Stimulated activated CD8-positive, alpha-beta memory T cell treated with anti-CD3 and anti-CD28 coated beads, Interleukin-7, amount 100 ng/mL, for 48 hours (primary cell): ENCODE data around the gene UBAC2.

Experiments used
- DNase-seq, 2 donors: peaks; one replicate each; pipeline ENCODE4 v3.0.0-alpha.2; 2020; ENCODE audit warnings: low read depth in 1 of 2; ENCODE audit errors: extremely low read depth in 1 of 2

Gene UBAC2

DNA sequence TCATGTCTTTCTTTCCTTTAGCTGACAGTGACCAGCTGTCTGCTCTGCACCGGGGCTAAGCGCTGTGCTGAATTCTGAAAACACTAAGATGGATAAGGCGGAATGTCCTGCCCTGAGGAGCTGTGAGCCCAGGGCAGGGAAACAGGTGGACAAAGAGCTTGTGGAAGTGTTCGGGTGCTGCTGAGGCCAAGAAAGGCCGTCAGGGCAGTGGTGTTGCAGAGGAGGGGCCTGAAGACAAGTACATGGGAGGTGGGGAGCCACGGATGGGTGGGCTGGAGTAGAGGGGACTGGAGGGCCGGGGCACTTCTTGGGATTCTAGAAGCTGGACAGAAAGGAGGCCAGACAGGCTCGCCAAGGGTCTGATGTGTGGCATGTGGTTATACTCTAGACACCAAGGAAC lies 172.8 kb downstream of the UBAC2 start:
- DNase-seq, result no peak

DNA sequence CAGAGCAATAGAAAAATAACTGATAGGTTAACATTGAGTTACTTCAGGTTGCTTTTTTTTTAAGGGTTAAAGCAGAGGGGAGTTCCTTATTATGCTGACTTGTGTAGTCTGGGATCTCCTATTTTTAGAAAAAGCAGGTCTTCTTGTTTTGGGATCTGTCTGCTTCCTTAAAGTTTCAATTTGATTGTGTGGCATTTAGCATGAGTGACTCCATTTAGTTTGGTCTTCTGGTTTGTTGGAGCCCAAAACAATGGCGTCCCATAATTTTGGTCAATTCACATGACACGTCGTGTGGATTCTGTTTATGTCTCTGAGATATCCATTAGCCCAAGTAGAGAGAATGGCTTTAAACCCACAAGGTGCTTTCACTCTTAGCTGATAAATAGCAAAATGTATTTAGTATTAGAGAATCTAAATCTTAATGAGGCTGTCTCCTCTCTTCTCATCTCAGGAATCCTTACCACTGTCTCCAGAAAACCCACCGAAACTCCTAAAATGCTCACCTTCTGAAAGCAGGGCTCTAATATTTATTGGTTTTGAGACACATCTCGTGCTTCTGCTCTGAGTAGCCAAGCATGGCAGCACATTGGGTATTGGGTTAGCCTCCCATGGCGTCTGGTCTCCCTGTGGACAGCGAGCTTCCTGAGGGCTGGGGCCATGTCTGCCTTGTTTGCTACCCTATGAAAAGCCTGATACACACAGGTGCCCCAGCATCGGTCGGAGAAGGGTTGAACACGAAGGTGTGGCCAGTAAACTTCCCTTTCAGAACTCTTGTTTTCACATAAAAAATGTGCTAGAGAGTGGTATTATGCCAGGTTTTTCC lies 173.7 kb downstream of the UBAC2 start:
- no peak for DNase-seq

DNA sequence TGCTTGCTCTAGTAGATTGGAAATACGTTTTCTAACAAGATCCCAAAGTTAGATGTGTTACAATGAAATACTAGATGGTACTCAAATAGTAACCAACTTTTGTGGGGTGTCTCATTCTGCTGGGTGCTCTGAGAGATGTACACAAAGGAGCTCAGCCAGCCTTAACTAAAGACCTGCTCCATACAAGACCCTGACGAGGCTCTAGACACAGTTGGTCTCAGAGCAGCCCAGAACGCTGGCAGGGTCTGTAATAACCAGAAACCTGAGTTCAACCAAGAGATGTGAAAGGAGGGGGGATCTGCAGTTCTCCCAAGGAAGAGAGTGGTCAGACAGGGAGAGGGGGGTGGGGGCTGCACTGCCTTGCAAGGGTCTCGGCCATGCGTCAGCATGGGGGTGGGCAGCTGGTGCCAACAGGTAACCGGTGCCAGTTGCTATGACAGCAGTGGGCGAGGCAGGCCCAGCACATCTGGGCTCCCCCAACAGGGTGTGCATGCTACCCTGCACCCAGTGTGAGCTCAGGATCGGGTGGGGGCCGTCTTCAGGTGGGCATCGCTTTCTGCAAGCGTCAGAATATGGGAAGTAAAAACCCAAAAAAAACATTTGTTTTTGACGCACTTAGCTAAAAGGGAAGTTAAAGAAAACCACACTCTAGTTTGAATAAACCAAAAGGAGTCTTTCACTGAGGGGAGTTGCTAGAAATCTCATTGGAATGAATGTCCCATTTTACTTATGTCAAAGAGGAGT lies 174.5 kb downstream of the UBAC2 start:
- DNase-seq, result no peak

DNA sequence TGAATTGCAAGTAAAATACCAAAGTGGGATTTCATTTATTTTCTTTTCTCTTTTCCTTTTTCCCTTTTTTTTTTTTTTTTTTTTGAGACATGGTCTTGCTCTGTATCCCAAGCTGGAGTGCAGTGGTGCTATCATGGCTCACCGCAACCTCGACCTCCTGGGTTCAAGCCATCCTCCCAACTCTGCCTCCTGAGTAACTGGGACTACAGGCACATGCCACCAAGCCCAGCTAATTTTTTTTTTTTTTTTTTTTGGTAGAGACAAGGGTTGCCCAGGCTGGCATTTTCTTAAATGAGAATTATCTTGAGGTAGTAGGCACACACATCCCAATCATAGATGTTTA lies 175.1 kb downstream of the UBAC2 start:
- no peak for DNase-seq

DNA sequence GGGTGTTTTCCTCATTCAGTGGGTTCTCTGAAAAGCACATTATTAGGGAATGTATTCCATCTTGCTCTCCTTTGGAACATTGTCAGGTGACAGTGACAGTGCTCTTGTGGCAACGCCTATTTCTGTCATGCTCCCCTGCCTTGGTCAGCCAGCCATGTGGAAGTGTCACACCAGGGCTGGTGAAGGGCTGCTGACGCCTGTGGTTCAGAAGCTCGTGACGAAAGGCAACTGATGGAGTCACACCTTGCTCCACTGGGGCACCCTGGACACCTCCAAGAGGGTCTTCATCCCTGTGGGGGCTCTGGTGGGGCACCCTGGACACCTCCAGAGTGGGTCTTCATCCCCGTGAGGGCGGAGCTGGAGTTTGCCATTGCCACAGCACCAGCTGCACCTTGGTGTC lies 175.5 kb downstream of the UBAC2 start:
- DNase-seq, result no peak

DNA sequence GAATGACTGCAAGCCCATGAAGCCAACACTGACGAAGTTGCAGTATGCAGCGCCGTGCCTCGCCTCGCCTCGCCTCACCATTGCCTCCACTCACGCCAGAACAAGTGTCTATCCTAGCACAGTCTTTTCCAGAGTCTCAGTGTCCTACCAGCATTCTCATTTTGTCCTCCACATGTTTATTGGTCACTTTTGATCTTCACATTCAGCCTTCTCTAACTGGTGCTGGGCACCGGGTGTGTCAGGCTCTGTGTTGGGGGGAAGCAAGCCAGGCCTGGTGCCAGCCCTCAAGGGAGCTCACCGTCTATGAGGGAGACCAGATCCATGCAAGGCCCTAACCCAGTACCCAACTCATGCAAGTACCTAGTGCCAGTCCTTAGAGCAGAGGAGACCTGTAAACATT lies 176.3 kb downstream of the UBAC2 start:
- DNase-seq, result no peak

DNA sequence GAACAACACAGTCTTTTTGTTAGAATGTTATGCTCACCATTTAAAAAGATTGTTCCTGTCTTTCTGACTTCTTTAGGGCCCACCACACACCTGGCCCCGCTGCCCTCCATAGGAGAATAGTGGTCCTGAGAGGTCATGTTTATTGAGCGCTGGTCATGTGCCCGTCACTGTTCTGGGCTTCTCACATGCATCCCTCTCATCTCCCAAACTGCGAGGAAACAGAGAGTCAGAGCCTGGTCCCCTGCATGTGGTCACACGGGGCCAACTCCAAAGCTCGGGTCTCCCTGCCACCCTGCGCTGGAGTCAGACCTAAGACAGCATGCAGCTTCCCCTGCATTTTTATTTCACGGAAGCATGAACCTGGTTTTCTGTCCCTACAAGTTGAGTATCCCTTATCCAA lies 177.0 kb downstream of the UBAC2 start:
- DNase-seq, result no peak

DNA sequence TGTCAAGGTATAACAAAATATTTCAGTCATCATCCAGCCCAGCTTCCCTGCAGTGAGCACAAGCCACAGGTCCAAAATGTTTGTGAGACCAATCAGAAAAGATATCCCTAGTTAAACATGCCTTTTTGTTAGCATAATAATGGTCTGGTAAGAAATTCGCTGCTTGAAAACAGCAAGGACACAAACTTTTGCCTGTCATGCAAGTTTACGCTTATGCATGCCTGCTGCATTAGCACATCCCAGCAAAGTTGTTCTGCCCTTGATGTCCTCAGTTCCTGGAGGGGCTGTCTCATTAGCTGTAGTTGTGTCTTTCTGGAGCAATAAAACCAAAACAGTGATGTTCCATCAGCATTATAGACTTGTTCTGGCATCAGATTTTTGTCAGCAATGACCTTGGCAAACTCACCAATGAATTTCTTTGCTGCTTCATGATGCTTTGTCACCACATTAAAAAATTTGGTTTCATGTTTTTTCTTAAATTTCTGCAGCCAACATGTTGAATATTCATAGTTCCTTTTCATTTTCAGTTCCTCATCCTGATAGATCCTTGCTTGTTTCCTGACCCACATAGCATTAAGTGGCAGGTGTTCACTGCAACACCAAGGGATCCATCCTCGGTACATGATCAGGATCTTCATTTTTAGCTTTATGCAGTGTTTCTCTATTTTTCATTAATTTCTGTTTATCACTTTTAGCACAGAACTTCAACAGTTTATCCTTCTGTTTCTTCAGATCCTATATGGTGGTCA lies 178.5 kb downstream of the UBAC2 start:
- DNase-seq, result no peak

DNA sequence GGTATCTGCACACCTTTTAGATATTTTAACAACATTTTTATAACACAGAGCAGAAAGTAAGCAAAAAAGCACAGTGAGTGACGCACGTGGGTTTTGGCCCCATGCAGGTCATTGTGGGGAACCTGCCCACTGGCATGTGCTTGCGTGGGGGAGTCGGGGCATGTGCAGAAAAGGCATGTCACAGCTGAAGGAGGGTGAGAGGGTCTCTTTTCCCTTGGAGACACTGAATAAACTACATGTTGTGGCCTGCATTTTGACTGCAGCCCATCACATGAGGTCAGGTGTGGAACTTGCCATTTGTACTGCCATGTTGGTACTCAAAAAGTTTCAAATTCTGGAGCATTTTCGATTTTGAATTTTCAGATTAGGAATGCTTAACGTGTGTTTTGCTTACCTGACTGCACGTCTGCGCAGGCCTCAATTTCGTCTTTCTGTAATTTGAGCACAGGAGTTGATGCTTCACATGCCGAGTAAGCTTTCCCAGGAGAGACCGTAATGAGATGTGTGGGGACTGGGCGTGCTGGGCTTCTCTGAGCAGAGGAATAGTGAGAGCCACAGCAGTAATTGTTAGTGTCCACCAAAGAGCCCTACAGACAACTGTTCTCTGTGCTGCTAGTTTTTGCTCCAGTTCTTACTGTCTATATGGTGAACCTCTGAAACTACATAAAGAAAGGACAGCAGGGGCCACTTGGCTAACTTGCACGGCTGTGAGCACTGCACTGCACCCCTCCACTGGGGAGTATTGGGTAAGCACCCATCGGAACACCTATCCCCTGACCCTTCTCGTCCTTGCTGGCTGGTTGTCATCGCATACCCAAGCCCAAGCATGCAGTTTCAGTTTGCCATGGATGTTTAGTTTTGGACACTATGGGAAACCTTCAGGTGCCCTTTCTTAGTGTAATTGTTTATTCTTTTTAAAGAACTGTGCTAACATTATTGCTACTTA lies 179.5 kb downstream of the UBAC2 start:
- no peak for DNase-seq

DNA sequence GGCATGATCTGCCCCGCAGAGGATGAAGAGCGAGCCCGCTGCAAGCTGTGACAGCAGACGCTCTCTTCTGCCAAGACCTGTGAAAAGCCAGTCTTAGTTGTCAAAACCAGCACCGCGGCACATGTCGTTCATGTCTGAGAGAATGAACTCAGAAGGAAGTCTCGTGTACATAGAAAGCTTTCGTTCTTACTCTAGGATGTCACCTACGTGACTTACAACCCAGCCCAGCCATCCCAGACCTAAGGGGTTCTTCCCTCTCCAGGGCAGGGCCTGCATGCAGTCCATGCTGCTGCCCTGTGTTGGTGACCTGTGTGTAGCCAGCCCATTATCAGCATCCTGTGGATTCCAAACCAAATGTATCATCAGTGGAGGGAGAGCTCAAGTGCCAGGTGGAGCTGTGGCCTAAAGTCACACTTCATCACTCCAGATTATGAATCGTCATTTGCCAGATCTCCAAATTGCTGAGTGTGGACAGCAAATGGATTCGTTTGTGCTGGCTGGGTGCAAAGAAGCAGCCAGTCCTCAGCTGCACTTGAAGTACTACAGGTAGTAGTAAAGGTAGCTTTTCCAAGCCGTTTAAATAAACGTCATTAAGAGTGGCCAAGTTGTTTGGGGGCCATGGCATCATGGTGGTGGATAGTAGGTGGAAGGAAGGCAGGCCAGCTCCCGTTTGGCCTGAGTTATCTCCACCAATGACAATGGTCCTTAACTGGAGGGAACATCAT lies 180.4 kb downstream of the UBAC2 start:
- DNase-seq, result peak; percentile 50 to 70

DNA sequence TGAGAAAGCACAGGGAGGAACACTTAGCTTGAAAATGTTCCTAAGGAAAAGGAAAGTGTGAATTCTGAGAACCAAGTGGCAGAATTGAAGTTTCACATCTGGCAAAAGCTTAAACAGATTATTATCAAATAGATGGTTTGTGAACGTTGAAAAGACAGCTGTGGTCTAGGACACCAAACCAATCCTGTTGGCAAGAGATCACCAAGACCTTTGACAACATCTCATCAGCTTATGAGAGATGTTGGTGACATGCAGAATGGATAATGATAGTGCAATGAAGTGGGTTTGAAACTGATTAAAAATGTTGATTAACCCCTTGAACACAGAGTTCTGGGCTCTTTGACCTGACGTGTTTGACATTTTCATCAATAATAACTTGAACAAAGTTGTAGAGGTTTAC lies 181.1 kb downstream of the UBAC2 start:
- DNase-seq, result no peak

DNA sequence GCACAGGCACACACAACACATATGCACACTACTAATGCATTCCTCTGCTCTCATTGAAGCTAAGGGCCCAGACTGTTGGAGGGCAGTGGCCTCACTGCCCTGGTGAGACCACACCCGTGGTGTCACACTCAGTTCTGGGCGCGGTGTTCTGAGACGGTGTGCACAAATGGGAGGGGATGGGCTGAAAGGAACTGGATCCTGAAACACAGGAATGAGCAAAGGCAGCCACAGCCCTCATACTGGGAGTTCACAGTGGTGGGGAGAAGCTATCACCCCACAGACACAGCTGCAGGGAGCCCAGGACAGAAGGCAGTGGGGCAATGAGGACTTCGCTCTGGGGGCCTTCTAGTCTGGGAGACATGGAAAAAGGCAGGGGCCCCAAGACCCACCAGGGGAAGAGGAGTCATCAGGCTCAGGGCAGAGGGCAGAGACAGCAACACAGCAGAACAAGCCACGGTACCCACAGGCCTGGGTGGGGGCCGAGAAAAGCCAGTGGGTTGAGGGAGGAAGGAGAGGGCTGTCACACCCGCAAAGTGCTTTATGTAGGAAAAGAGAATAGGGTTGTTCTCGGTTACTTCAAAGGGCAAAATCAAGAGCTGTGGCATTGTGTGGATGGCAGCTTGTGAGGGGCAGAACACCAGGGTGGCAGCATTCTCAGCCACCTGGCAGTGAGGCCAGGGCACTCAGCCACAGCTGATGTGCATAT lies 181.9 kb downstream of the UBAC2 start:
- peak in 1 of 2 donors; percentile 21 for DNase-seq

DNA sequence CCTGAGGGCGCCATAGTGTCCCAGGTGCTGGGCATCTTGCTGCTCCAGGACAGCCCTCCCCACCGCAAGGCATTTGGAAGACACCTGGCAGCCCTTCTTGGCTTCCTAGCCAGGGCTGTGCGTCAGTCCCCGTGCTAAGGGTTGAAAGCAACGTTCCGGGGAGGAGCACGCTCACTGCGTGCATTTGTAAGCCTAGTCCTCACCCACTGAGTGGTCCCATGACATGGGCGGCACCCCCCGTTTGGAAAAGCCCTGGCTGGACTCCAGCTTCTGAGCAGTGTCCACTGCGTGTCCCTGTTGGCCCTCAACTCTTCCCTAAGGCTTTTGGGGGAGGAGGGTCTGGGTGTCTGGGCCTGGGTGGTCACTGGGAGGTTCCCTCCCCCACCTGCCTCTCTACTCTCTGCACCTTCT lies 182.9 kb downstream of the UBAC2 start:
- no peak for DNase-seq

DNA sequence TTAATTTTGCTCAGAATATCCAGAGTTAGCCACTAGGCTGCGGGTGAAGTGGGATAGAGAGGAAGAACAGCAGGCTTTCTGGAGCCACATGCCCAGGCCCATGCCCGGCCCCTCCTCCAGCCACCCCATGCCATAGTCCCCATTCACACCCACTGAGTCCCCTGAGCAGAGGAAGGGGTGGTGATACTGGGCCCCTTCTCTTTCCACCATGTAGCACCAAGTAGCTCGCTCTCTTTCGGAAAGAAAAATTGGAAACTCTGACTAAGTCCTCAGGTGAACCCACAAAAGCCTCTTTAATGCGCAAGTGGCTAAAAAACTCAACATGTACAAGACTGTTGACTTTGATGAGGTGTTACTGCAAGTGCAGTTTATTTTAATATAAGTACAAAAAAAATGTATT lies 183.3 kb downstream of the UBAC2 start:
- DNase-seq, result no peak

DNA sequence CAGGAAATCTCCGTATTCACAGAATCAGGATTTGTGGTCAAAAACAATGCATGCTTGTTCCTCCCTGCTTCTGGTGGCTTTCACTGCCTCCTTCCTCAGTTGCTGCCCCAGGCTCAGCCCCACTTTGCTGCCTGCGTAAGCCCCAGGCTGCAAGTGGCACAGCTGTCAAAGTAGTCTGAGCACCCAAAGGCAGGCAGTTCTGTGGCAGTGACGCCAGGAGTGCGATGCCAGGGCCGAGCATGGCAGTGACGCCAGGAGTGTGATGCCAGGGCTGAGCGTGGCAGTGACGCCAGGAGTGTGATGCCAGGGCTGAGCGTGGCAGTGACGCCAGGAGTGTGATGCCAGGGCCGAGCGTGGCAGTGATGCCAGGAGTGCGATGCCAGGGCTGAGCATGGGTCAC lies 183.8 kb downstream of the UBAC2 start:
- DNase-seq, result no peak

DNA sequence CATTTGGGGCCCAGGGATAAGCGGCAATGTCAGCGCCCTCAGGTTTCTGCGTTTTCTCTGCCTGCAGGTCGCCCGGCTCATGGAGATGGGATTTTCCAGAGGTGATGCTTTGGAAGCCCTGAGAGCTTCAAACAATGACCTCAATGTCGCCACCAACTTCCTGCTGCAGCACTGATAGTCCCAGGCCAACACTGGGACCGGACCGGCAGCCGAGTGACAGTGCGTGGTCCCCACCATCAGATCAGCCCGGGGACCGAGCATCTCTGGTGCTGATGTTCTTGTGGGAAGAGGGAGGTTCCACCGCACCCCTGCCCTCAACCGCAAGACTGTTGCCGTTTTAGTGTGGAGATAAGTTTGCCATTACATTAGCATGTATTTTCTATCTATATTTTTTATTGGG lies 184.5 kb downstream of the UBAC2 start:
- DNase-seq, result no peak

DNA sequence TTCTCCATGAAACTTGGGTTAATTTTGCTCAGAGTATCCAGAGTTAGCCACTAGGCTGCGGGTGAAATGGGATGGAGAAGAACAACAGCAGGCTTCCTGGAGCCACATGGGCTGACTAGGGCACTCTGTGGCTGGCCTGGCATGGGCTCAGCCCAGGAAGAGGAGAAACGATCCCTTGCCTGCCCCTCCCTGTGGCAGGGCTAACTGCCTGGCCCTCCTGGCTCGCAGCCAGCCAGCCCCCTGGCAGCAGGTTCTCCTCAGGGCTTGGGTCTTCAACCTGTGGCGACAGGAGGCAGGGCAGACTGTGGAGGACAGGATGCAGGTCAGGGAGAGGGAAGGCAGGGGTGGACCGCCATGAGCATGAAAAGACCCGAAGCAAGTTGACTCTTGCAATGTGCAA lies 185.3 kb downstream of the UBAC2 start:
- no peak for DNase-seq

DNA sequence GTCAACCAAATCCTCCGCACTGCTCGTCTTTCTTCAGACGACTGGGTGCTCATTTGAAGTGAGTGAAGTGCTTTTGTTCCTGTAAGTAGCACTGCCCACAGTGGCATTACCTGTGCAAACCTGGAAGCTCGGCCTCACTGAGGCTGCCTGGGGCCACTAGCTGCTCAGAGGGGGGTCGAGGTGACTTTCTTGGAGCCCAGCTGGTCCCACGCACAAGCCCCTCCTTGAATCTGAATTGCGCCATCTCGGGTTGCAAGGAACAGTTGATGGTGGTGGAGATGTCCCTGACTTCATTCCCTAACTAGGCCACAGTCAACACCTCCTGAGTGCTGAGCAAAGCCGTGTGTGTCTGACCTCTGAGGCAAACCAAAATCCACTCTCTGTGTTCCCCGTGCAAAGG lies 185.8 kb downstream of the UBAC2 start:
- DNase-seq, result no peak
